Measurements from ENCODE around the gene ZNF324.
"Not testable (repeated sequence)": the region's sequence is repeated elsewhere in the genome, so short reads cannot be mapped to it uniquely, and the experiment has no call there.

Gene ZNF324

GRCh38 chr19:58507602-58508223 is 40.8 kb downstream of the ZNF324 start:
- DNase-seq: not testable (repeated sequence)

GRCh38 chr19:58509731-58510083 is 42.8 kb downstream of the ZNF324 start:
- DNase-seq: no peak

- no peak for DNase-seq
Observed at GRCh38 chr19:58510084-58510862, 43.4 kb downstream of the ZNF324 start.

GRCh38 chr19:58511353-58512208 is 44.7 kb downstream of the ZNF324 start, which contains the start of gene SLC27A5:
SLC27A5 (minus strand) TSS chr19:58511992; CDS start chr19:58511955, 37 bp downstream.
- no peak for DNase-seq

- no peak for DNase-seq
Observed at GRCh38 chr19:58513213-58513693, 46.4 kb downstream of the ZNF324 start.

GRCh38 chr19:58513694-58514563 is 47.0 kb downstream of the ZNF324 start:
- DNase-seq: peak; percentile 95

GRCh38 chr19:58514564-58515022 is 47.7 kb downstream of the ZNF324 start:
- no peak for DNase-seq

GRCh38 chr19:58515259-58515658 is 48.4 kb downstream of the ZNF324 start:
- no peak for DNase-seq

- no peak for DNase-seq
Observed at GRCh38 chr19:58516246-58516836, 49.5 kb downstream of the ZNF324 start.

- DNase-seq: no peak
Observed at GRCh38 chr19:58516964-58517833, 50.3 kb downstream of the ZNF324 start.

- DNase-seq: no peak
Observed at GRCh38 chr19:58518256-58519086, 51.6 kb downstream of the ZNF324 start.

GRCh38 chr19:58519087-58519354 is 52.1 kb downstream of the ZNF324 start:
- peak; percentile 52 for DNase-seq

GRCh38 chr19:58519355-58520256 is 52.7 kb downstream of the ZNF324 start, which contains the start of gene ZBTB45:
ZBTB45 (minus strand) TSS chr19:58519810; CDS start chr19:58517673, 2,137 bp downstream.
- DNase-seq: peak; percentile 93

- DNase-seq: no peak
Observed at GRCh38 chr19:58520257-58520599, 53.3 kb downstream of the ZNF324 start.

- DNase-seq: no peak
Observed at GRCh38 chr19:58521651-58522050, 54.8 kb downstream of the ZNF324 start.

GRCh38 chr19:58522709-58523108 is 55.8 kb downstream of the ZNF324 start:
- no peak for DNase-seq

All from CD4-positive, alpha-beta T cell treated with Interleukin-12 subunit alpha and Interleukin-12 subunit beta, for 1 hour (primary cell).